ENCODE results near the gene C3orf38. TPM values are rescaled to one million over a fixed set of nuclear protein-coding genes. Genes with fewer than 3 reads are reported as not detected.
"Not testable (repeated sequence)": the region's sequence is repeated elsewhere in the genome, so short reads cannot be mapped to it uniquely, and the experiment has no call there.

The C3orf38 gene
- total and polyA plus RNA-seq, 9 of the 15 experiments (the other 6 are each of a cell fraction or from before 2014, with no cell fraction given): 8.7 to 22.1 (median 16.2) TPM

DNA sequence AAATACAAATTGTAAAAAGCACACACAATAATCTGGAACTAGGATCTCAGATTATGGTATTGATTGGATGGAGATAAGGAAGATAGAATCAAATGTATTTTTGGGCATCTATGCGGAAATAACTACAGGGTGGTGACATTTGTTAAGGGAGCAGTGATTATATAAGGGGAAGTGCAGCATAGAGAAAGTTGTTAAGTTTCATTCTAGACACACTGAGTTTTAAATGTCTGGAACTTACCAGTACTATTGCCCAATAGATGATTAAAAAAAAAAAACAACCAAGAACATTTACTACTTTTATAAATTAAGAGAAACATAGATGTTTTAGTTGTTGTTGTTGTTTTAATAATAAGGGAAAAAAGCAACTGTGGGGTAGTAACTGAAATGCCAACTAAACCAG is 32.1 kb upstream of the C3orf38 start:
- Histone ChIP-seq H4K20me1 (replicated peaks; ENCODE audit: control insufficient read depth, insufficient read depth, low read length) (no peaks in the 10 kb centered on the region), H3K4me1 (replicated peaks in 1 of 2; ENCODE audit: control insufficient read depth in 2 of 2, insufficient read depth in 2 of 2, low read length in 2 of 2) (no peaks in the 10 kb centered on the region), H3K9me3 (replicated peaks; ENCODE audit: control insufficient read depth, insufficient read depth, low read depth, low read length) (no peaks in the 10 kb centered on the region), H3K27me3 (ENCODE audit: control insufficient read depth in 2 of 2, insufficient read depth in 2 of 2, low read length in 2 of 2) (no peaks in the 10 kb centered on the region), H3K4me2 (ENCODE audit: insufficient read depth, low read length) (no peak overlapping the region), H3K27ac (ENCODE audit: extremely low read depth, low read depth, low read length) (no peak overlapping the region), H3K9ac (ENCODE audit: insufficient read depth in 1 of 2, low read depth in 2 of 2, low read length in 2 of 2) (no peak overlapping the region), H3K4me3 (no peak overlapping the region), H2AFZ (ENCODE audit: low read depth, low read length) (no peak overlapping the region), H3K36me3 (ENCODE audit: control insufficient read depth, insufficient read depth, low read length) (peaks cover 48% of the 10 kb centered on the region; the same call in 2 of the 3 replicates), H3K9me1 (ENCODE audit: control insufficient read depth, insufficient read depth, low read length) (no peaks in the 10 kb centered on the region), H3K79me2 (ENCODE audit: control insufficient read depth, insufficient read depth, low read length) (peaks cover 6% of the 10 kb centered on the region; the same call in 1 of the 3 replicates)
- BruUV-seq (replicated peaks): no TSS peak
- no peak for FAIRE-seq
- no peak for DNase-seq (ENCODE audit: extremely low read depth in 1 of 4, low spot score in 3 of 4)
- WGBS (ENCODE audit: insufficient coverage, low coverage, missing lambda C conversion rate): 0% methylated on average over 1 of the region's 1 CpG
- intact Hi-C loops (cut with micrococcal nuclease) (loop anchor here (10.0 kb wide), 1 partner anchor 823 kb away; no protein-coding TSS in a partner anchor), in situ Hi-C loops (cut with MboI) (no loop called here)
- no peak for TF ChIP-seq CEBPG (CRISPR knock-in tag; IDR thresholded peaks at IDR 0.05)
- TF ChIP-seq CEBPG (tag; conservative IDR thresholded peaks at IDR 0.05 in 1 of 2, IDR thresholded peaks at IDR 0.05 in 1 of 2): peak in 1 of 2 experiments; percentile 49; a peak in 1 of 4 replicates
- TF ChIP-seq E2F4 (CRISPR knock-in tag; IDR thresholded peaks at IDR 0.05; ENCODE audit: low read depth): no peak
- ChIA-PET POLR2A (no interaction called here), CTCF (ENCODE audit: low intra/inter-chr PET ratio) (no interaction called here)
- ATAC-seq: no peak

DNA sequence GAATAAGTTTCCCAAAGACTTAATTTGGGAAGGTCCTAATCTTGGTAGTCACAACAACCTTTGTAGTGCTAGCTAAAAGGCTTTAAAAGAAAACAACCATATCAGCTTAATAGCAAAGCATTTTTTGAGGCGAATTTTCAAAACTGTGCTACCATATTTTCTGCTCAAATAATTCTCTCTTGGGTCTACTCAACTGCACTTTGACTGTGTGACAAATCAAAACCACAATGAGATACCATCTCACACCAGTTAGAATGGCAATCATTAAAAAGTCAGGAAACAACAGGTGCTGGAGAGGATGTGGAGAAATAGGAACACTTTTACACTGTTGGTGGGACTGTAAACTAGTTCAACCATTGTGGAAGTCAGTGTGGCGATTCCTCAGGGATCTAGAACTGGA is 31.2 kb upstream of the C3orf38 start:
- H3K9ac ChIP-seq (ENCODE audit: insufficient read depth in 1 of 2, low read depth in 2 of 2, low read length in 2 of 2); ATAC-seq; H3K79me2 ChIP-seq (ENCODE audit: control insufficient read depth, insufficient read depth, low read length); DNase-seq (ENCODE audit: extremely low read depth in 1 of 4, low spot score in 3 of 4); H3K4me1 ChIP-seq (replicated peaks in 1 of 2; ENCODE audit: control insufficient read depth in 2 of 2, insufficient read depth in 2 of 2, low read length in 2 of 2); FAIRE-seq; BruUV-seq (replicated peaks); H3K4me2 ChIP-seq (ENCODE audit: insufficient read depth, low read length); H3K27me3 ChIP-seq (ENCODE audit: control insufficient read depth in 2 of 2, insufficient read depth in 2 of 2, low read length in 2 of 2); POLR2A ChIA-PET; in situ Hi-C loops (cut with MboI); H3K9me1 ChIP-seq (ENCODE audit: control insufficient read depth, insufficient read depth, low read length); H4K20me1 ChIP-seq (replicated peaks; ENCODE audit: control insufficient read depth, insufficient read depth, low read length); H3K27ac ChIP-seq (ENCODE audit: extremely low read depth, low read depth, low read length); H3K4me3 ChIP-seq; H2AFZ ChIP-seq (ENCODE audit: low read depth, low read length); H3K9me3 ChIP-seq (replicated peaks; ENCODE audit: control insufficient read depth, insufficient read depth, low read depth, low read length); CTCF ChIA-PET (ENCODE audit: low intra/inter-chr PET ratio): not testable (repeated sequence)
- WGBS (ENCODE audit: insufficient coverage, low coverage, missing lambda C conversion rate): 83% methylated on average over 1 of the region's 2 CpGs
- intact Hi-C loops (cut with micrococcal nuclease): loop anchor here (10.0 kb wide), 1 partner anchor 824 kb away; no protein-coding TSS in a partner anchor
- peaks cover 44% of the 10 kb centered on the region; the same call in 1 of the 3 replicates for H3K36me3 ChIP-seq (ENCODE audit: control insufficient read depth, insufficient read depth, low read length)
